Skeletal muscle tissue (tissue), 4 donors: ENCODE data around the gene BATF. TPM values are rescaled to one million over a fixed set of nuclear protein-coding genes. Genes with fewer than 3 reads are reported as not detected.
"Not testable (repeated sequence)": the region's sequence is repeated elsewhere in the genome, so short reads cannot be mapped to it uniquely, and the experiment has no call there.

Experiments
- H3K27ac ChIP-seq: one replicate; pipeline ENCODE4 v1.7.0; 2013; ENCODE audit warnings: mild to moderate bottlenecking, low read depth, low read length, inconsistent platforms
- H3K27me3 ChIP-seq, 3 donors: one replicate each; pipeline ENCODE4 v1.7.0; 2013; ENCODE audit warnings: low read length in 3 of 3; ENCODE audit not compliant: control insufficient read depth in 3 of 3, insufficient read depth in 3 of 3
- H3K36me3 ChIP-seq, 3 donors: one replicate each; pipeline ENCODE4 v1.7.0; 2013; ENCODE audit warnings: low read length in 3 of 3; ENCODE audit not compliant: control insufficient read depth in 3 of 3, insufficient read depth in 3 of 3
- H3K4me1 ChIP-seq, 3 donors: one replicate each; pipeline ENCODE4 v1.7.0; 2013; ENCODE audit warnings: low read length in 3 of 3, mild to moderate bottlenecking in 3 of 3; ENCODE audit not compliant: control insufficient read depth in 3 of 3, insufficient read depth in 3 of 3
- H3K4me3 ChIP-seq, 3 donors: one replicate each; pipeline ENCODE4 v1.7.0; 2013; ENCODE audit warnings: low read length in 3 of 3
- H3K9ac ChIP-seq, 3 donors: one replicate each; pipeline ENCODE4 v1.7.0; 2013; ENCODE audit warnings: low read length in 3 of 3, mild to moderate bottlenecking in 3 of 3, moderate library complexity in 2 of 3, low read depth in 1 of 3
- H3K9me3 ChIP-seq, 3 donors: one replicate each; pipeline ENCODE4 v1.7.0; 2013; ENCODE audit warnings: low read length in 3 of 3; ENCODE audit not compliant: control insufficient read depth in 3 of 3
- total RNA-seq: library from RNA; depleted of rRNA; stranded (reverse); fragments of >200 nt; gene quantifications from one replicate; pipeline ENCODE4 v1.2.3, GENCODE V29; 2014
- donor health status: Osteomylitis.

The BATF gene
- total RNA-seq = 1.0 TPM

GRCh38 chr14:75522224-75522982 is at the start of gene BATF:
Gene BATF (plus strand): TSS chr14:75522469. CDS start chr14:75522683, 214 bp downstream.
- Histone ChIP-seq H3K4me1 (peaks cover 0 to 7% (median 4%) of the 10 kb centered on the region in 3 donors), H3K36me3 (no peaks in the 10 kb centered on the region), H3K9me3 (no peaks in the 10 kb centered on the region), H3K27me3 (peaks cover 0 to 6% (median 5%) of the 10 kb centered on the region in 3 donors), H3K27ac (no peak within 1 kb of the TSS), H3K4me3 (peak within 1 kb of the TSS in 2 of 3 donors; percentile 35 to 54), H3K9ac (no peak within 1 kb of the TSS)

- H3K27me3 ChIP-seq, H3K9me3 ChIP-seq, H3K9ac ChIP-seq, H3K27ac ChIP-seq, H3K4me3 ChIP-seq: not testable (repeated sequence)
- Histone ChIP-seq H3K36me3 (peaks cover 30 to 47% (median 42%) of the 10 kb centered on the region in 3 donors), H3K4me1 (peaks cover under 1 to 12% (median 2%) of the 10 kb centered on the region in 3 donors)
These were observed 48.1 kb upstream of the BATF start for GRCh38 chr14:75474127-75474526.

GRCh38 chr14:75476274-75476995 is 45.8 kb upstream of the BATF start:
- H3K4me3 ChIP-seq = no peak overlapping the region
- no peaks in the 10 kb centered on the region for H3K27me3 ChIP-seq
- H3K36me3 ChIP-seq = peaks cover 13 to 26% (median 23%) of the 10 kb centered on the region in 3 donors
- H3K9me3 ChIP-seq = no peaks in the 10 kb centered on the region
- no peaks in the 10 kb centered on the region for H3K4me1 ChIP-seq
- no peak overlapping the region for H3K9ac ChIP-seq
- H3K27ac ChIP-seq = no peak overlapping the region

GRCh38 chr14:75477881-75478280 is 44.4 kb upstream of the BATF start:
- Histone ChIP-seq H3K4me1 (no peaks in the 10 kb centered on the region), H3K9ac (no peak overlapping the region), H3K27me3 (no peaks in the 10 kb centered on the region), H3K9me3 (no peaks in the 10 kb centered on the region), H3K4me3 (no peak overlapping the region), H3K27ac (no peak overlapping the region), H3K36me3 (peaks cover under 1 to 13% (median 9%) of the 10 kb centered on the region in 3 donors)

GRCh38 chr14:75479770-75480600 is 42.3 kb upstream of the BATF start:
- no peaks in the 10 kb centered on the region for H3K9me3 ChIP-seq
- no peak overlapping the region for H3K4me3 ChIP-seq
- no peaks in the 10 kb centered on the region for H3K27me3 ChIP-seq
- no peak overlapping the region for H3K27ac ChIP-seq
- peaks cover 0 to 7% (median 5%) of the 10 kb centered on the region in 3 donors for H3K36me3 ChIP-seq
- H3K4me1 ChIP-seq = no peaks in the 10 kb centered on the region
- H3K9ac ChIP-seq = no peak overlapping the region

- H3K27ac ChIP-seq = no peak overlapping the region
- H3K36me3 ChIP-seq = no peaks in the 10 kb centered on the region
- H3K27me3 ChIP-seq = no peaks in the 10 kb centered on the region
- no peaks in the 10 kb centered on the region for H3K9me3 ChIP-seq
- H3K4me1 ChIP-seq = no peaks in the 10 kb centered on the region
- no peak overlapping the region for H3K9ac ChIP-seq
- H3K4me3 ChIP-seq = no peak overlapping the region
These were observed 39.9 kb upstream of the BATF start for GRCh38 chr14:75482366-75482765.

- Histone ChIP-seq H3K36me3 (no peaks in the 10 kb centered on the region), H3K4me3 (no peak overlapping the region), H3K4me1 (no peaks in the 10 kb centered on the region), H3K27ac (no peak overlapping the region), H3K27me3 (no peaks in the 10 kb centered on the region), H3K9me3 (no peaks in the 10 kb centered on the region), H3K9ac (no peak overlapping the region)
These were observed 37.4 kb upstream of the BATF start for GRCh38 chr14:75484711-75485429.

GRCh38 chr14:75486318-75486717 is 36.0 kb upstream of the BATF start:
- Histone ChIP-seq H3K4me3 (no peak overlapping the region), H3K9ac (no peak overlapping the region), H3K27me3 (no peaks in the 10 kb centered on the region), H3K27ac (no peak overlapping the region), H3K4me1 (no peaks in the 10 kb centered on the region), H3K36me3 (no peaks in the 10 kb centered on the region), H3K9me3 (no peaks in the 10 kb centered on the region)

GRCh38 chr14:75487155-75487671 is 35.1 kb upstream of the BATF start:
- no peak overlapping the region for H3K4me3 ChIP-seq
- no peak overlapping the region for H3K9ac ChIP-seq
- no peaks in the 10 kb centered on the region for H3K4me1 ChIP-seq
- H3K27ac ChIP-seq = no peak overlapping the region
- H3K9me3 ChIP-seq = no peaks in the 10 kb centered on the region
- no peaks in the 10 kb centered on the region for H3K27me3 ChIP-seq
- H3K36me3 ChIP-seq = no peaks in the 10 kb centered on the region
